ENCODE data around the gene FBXW7.
"Not testable (repeated sequence)": the region's sequence is repeated elsewhere in the genome, so short reads cannot be mapped to it uniquely, and the experiment has no call there.

FBXW7 gene

DNA sequence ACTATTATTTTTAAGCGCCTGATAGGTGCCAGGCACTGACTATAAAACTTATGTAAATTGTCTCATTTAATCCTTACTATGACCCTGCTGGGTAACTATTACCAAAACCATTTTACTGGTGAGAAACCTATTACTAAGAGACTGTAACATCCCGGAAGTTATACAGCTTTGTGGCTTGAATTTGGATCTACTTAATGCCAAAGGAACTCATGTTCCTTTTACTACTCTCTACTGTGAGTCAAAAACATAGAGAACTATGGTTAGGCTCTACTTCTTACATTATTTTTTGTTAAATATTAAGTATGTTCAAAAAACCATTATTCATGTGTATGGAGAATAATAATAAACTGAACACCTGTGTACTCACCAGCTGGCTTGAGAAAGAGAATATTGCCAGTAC lies 14.8 kb upstream of the FBXW7 start:
- CTCF ChIA-PET; POLR2A ChIA-PET; H3K4me3 ChIP-seq (ENCODE audit: low read depth, low read length); H3K9me3 ChIP-seq (ENCODE audit: control insufficient read depth, insufficient read depth, low read depth, low read length); H3K4me1 ChIP-seq (ENCODE audit: control insufficient read depth, insufficient read depth, low read length); H3K36me3 ChIP-seq (ENCODE audit: control insufficient read depth in 2 of 2, insufficient read depth in 1 of 2, low read length in 2 of 2); H3K27ac ChIP-seq (ENCODE audit: extremely low read depth, low read depth, low read length): not testable (repeated sequence)

DNA sequence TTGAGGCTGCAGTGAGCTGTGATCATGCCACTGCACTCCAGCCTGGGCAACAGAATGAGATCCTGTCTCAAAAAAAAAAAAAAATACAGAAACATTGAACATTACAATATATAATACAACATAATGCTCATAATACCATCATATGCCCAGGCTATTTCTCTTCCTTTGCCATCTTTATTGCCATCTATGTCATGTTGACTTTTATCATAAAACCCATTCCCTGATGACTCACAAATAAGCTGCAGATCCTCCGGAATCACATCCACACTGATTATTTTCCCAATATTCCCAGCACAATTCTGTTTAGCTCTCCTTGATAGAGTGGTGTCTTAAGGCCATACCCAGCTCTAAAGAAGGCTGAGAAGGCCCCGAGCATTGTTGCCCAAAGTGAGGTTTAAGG lies 9.2 kb upstream of the FBXW7 start:
- no peaks in the 10 kb centered on the region for H3K4me1 ChIP-seq (ENCODE audit: control insufficient read depth, insufficient read depth, low read length)
- ChIA-PET POLR2A (no interaction called here), CTCF (no interaction called here)
- H3K9me3 ChIP-seq (ENCODE audit: control insufficient read depth, insufficient read depth, low read depth, low read length) = no peaks in the 10 kb centered on the region
- peaks cover 0 to 2% of the 10 kb centered on the region in 2 experiments; a peak in 2 of 3 replicates for H3K36me3 ChIP-seq (ENCODE audit: control insufficient read depth in 2 of 2, insufficient read depth in 1 of 2, low read length in 2 of 2)
- no peak overlapping the region for H3K4me3 ChIP-seq (ENCODE audit: low read depth, low read length)
- H3K27ac ChIP-seq (ENCODE audit: extremely low read depth, low read depth, low read length) = no peak overlapping the region
- no peak for TF ChIP-seq ZNF623 (tag by site-specific recombination; IDR thresholded peaks at IDR 0.05)
- TF ChIP-seq GFI1B (tag by site-specific recombination; IDR thresholded peaks at IDR 0.05) = no peak
- TF ChIP-seq GLIS1 (tag by site-specific recombination; IDR thresholded peaks at IDR 0.05) = no peak
- TF ChIP-seq ZNF266 (tag by site-specific recombination; IDR thresholded peaks at IDR 0.05; ENCODE audit: low read depth) = no peak

DNA sequence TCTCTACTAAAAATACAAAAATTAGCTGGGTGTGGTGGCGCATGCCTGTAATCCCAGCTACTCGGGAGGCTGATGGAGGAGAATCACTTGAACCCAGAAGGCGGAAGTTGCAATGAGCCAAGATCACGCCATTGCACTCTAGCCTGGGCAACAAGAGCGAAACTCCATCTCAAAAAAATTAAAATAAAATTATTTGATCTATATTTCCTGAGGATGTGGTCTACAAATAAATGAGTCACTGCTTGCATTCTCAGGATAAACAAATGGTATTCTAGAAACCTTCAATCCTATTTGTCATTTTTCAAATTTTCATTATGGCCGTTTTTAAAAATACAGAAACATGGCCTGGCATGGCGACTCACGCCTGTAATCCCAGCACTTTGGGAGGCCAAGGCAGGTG lies 8.6 kb upstream of the FBXW7 start:
- CTCF ChIA-PET; H3K27ac ChIP-seq (ENCODE audit: extremely low read depth, low read depth, low read length); H3K4me1 ChIP-seq (ENCODE audit: control insufficient read depth, insufficient read depth, low read length); POLR2A ChIA-PET; H3K4me3 ChIP-seq (ENCODE audit: low read depth, low read length); H3K9me3 ChIP-seq (ENCODE audit: control insufficient read depth, insufficient read depth, low read depth, low read length); H3K36me3 ChIP-seq (ENCODE audit: control insufficient read depth in 2 of 2, insufficient read depth in 1 of 2, low read length in 2 of 2): not testable (repeated sequence)

GRCh38 chr4:152540941-152541340 lies 5.0 kb upstream of the FBXW7 start:
- ChIA-PET POLR2A (no interaction called here), CTCF (no interaction called here)
- no peak for TF ChIP-seq ZNF677 (tag by site-specific recombination; IDR thresholded peaks at IDR 0.05)
- TF ChIP-seq ZNF148 (tag by site-specific recombination; IDR thresholded peaks at IDR 0.05; ENCODE audit: borderline replicate concordance) = no peak
- TF ChIP-seq SETDB1 (IDR thresholded peaks at IDR 0.05; ENCODE audit: insufficient read length, low read length) = no peak
- TF ChIP-seq ZNF341 (tag by site-specific recombination; IDR thresholded peaks at IDR 0.05; ENCODE audit: low read depth) = no peak
- no peak for TF ChIP-seq BCL11A (tag by site-specific recombination; IDR thresholded peaks at IDR 0.05; ENCODE audit: low read depth)
- TF ChIP-seq ZNF23 (tag by site-specific recombination; IDR thresholded peaks at IDR 0.05; ENCODE audit: borderline replicate concordance) = no peak
- TF ChIP-seq ZNF138 (tag by site-specific recombination; IDR thresholded peaks at IDR 0.05; ENCODE audit: borderline replicate concordance) = no peak
- no peak for TF ChIP-seq ZBTB7A (tag by site-specific recombination; IDR thresholded peaks at IDR 0.05; ENCODE audit: low read depth)
- TF ChIP-seq ZNF302 (tag by site-specific recombination; IDR thresholded peaks at IDR 0.05; ENCODE audit: low read depth) = no peak
- TF ChIP-seq ZNF785 (tag by site-specific recombination; IDR thresholded peaks at IDR 0.05) = no peak
- TF ChIP-seq FEZF1 (tag by site-specific recombination; IDR thresholded peaks at IDR 0.05) = no peak
- no peak for TF ChIP-seq REPIN1 (tag by site-specific recombination; IDR thresholded peaks at IDR 0.05; ENCODE audit: low read depth)
- TF ChIP-seq, protein P1, sequence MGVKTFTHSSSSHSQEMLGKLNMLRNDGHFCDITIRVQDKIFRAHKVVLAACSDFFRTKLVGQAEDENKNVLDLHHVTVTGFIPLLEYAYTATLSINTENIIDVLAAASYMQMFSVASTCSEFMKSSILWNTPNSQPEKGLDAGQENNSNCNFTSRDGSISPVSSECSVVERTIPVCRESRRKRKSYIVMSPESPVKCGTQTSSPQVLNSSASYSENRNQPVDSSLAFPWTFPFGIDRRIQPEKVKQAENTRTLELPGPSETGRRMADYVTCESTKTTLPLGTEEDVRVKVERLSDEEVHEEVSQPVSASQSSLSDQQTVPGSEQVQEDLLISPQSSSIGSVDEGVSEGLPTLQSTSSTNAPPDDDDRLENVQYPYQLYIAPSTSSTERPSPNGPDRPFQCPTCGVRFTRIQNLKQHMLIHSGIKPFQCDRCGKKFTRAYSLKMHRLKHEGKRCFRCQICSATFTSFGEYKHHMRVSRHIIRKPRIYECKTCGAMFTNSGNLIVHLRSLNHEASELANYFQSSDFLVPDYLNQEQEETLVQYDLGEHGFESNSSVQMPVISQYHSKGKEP (tag by site-specific recombination; IDR thresholded peaks at IDR 0.05) = no peak
- TF ChIP-seq ZNF639 (tag by site-specific recombination; IDR thresholded peaks at IDR 0.05) = no peak
- no peak for TF ChIP-seq ZNF791 (tag by site-specific recombination; IDR thresholded peaks at IDR 0.05)
- TF ChIP-seq ZNF362 (tag by site-specific recombination; IDR thresholded peaks at IDR 0.05) = no peak
- TF ChIP-seq ZNF311 (tag by site-specific recombination; IDR thresholded peaks at IDR 0.05; ENCODE audit: borderline replicate concordance) = no peak
- TF ChIP-seq GLI4 (tag by site-specific recombination; IDR thresholded peaks at IDR 0.05) = no peak

More at GRCh38 chr4:152540941-152541340, 5.0 kb upstream of the FBXW7 start:
- Histone ChIP-seq H3K4me3 (ENCODE audit: low read depth, low read length) (no peak overlapping the region), H3K4me1 (ENCODE audit: control insufficient read depth, insufficient read depth, low read length) (peaks cover 4% of the 10 kb centered on the region; the same call in 1 of the 2 replicates), H3K36me3 (ENCODE audit: control insufficient read depth in 2 of 2, insufficient read depth in 1 of 2, low read length in 2 of 2) (peaks cover 0 to 18% of the 10 kb centered on the region in 2 experiments; a peak in 2 of 3 replicates), H3K9me3 (ENCODE audit: control insufficient read depth, insufficient read depth, low read depth, low read length) (no peaks in the 10 kb centered on the region), H3K27ac (ENCODE audit: extremely low read depth, low read depth, low read length) (no peak overlapping the region)
